ENCODE results near the gene APP.

GRCh38 chr21:25879203-25879602, 291.4 kb downstream of the APP start:
- TF ChIP-seq CTCF (conservative IDR thresholded peaks at IDR 0.05), result no peak
- TF ChIP-seq EZH2 (IDR thresholded peaks at IDR 0.05; ENCODE audit: low read depth), result no peak

All from PC-9 (cell line).